ENCODE measurements around the gene TAS2R1.

- TF ChIP-seq EZH2 (IDR thresholded peaks at IDR 0.05; ENCODE audit: insufficient read depth, poor library complexity, severe bottlenecking): no peak
- no peak for TF ChIP-seq EZH2phosphoT487 (IDR thresholded peaks at IDR 0.05; ENCODE audit: insufficient read depth, low read depth)
Observed at GRCh38 chr5:9653811-9654210, 23.7 kb upstream of the TAS2R1 start.

All from GM23248 (cell line).